Activated CD4-positive, alpha-beta T cell treated with anti-CD3 and anti-CD28 coated beads for 24 hours (primary cell): ENCODE measurements around the gene SEM1.
"Not testable (repeated sequence)": the region's sequence is repeated elsewhere in the genome, so short reads cannot be mapped to it uniquely, and the experiment has no call there.

Experiments used
- DNase-seq, 2 donors: peaks; one replicate each; pipeline ENCODE4 v3.0.0-alpha.2; 2020; ENCODE audit warnings: low read depth in 2 of 2

SEM1 gene

DNA sequence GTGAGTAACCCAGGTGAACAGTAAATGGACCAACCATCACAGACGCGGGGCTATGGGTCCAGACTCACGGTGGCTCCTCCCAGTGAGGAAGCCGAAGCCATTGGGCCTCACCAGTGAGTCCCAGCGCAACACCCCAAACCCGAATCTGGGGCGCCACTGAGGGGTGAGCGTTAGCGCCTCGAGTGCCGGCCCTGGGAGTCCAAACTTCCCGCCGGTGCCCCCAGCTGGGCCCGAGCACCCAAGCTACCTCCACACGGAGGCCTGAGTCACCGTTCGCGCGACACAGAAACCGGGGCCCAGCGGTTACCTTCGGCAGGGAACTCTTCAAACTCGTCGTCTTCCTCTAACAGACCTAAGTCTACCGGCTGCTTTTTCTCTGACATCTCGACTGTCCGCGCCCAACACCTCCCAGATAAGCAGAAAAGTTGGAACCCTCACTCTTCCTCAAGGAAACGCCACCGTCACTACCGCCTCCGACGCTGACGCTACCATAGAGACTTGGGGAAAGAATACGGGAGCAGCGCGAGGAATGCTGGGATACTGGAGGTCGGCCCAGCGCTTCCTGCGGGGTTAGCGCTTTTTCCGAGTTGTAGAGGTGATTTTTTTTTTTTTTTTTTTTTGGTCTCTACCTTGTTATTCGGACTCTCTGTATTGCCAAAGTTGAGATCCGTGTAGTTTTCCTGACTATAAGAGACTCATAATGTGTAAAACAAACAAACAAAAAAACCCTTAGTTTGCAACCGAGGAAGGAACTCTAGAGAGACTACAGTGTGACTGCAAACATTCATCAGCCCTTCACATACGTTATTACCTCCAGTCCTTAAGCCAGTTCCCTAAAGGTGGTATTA is at the start of gene SEM1:
Gene SEM1 (minus strand): TSS at position 466 of the 848 bp plus-strand sequence. CDS start 83 bp downstream, at position 383.
- peak; percentile 38 to 40 for DNase-seq

DNA sequence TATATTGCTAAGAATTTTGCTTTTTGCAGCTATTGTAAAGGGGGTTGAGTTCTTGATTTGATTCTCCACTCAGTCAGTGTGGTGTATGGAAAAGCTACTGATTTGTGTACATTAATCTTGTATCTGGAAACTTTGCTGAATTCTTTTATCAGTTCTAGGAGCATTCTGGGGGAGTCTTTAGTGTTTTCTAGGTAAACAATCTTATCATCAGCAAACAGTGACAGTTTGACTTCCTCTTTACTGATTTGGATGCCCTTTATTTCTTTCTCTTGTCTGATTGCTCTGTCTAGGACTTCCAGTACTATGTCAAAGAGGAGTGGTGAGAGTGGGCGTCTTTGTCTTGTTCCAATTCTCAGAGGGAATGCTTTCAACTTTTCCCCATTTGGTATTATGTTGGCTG is 48.2 kb upstream of the SEM1 start:
- DNase-seq: not testable (repeated sequence)

DNA sequence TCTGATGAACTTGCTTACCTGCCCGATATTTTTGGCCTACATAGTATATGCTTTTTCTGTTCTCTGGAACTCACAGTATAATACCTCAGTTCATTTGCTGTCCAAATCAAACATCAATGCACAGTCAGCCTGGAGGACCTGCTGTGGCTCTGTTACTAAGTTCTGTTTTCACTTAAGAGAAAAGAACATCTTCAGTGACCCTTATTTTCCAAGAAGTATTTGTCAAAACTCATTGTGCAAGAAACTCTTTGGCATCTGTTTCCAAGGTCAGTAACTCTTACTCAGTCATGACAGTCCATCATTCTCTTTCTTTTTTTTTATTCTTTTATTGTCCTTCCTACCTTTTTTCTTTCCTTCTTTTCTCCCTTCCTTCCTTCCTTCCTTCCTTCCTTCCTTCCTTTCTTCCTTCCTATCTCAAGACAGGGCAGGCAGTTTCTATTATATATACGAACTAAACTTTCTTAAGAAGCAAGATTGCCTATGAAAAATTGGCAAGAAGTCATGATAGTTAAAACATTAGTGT is 37.8 kb upstream of the SEM1 start:
- no peak for DNase-seq

DNA sequence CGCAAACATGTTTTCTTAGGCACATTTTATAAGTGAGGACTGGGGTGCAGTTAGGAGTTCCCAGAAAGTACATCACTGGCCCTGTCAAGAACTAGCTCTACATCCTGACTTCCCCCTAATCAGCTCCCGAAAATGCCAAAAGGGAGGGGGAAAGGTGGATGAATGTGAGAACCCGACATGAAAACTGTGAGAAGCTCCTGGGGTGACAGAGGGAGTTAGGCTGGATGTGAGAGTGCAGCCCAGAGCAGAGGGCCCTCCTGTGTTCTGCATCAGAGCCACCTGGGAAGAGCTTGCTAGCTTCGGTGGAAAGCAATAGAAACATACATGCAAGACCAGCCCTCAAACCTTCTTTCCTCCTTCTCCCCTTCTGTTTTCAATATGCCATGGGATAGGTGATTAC is 30.5 kb upstream of the SEM1 start:
- DNase-seq: no peak

DNA sequence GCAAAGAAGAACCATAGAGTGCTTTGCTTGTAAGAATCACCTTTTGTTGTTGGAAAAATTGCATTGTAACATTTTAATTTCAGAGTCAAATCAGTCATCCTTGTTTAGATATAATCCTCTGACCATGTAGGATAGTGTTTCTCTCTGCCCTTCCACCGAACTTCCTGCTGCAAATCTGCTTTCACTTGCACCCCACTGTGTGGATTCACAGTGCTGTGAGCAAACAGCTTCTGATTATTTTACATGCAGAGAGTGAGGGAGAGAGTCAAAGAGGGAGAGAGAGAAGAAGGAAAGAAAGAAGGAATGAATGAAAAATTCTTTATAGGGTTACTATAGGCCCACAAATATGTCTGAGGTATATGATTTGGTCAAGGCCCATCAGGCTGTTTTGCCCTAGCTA is 30.0 kb upstream of the SEM1 start:
- no peak for DNase-seq

DNA sequence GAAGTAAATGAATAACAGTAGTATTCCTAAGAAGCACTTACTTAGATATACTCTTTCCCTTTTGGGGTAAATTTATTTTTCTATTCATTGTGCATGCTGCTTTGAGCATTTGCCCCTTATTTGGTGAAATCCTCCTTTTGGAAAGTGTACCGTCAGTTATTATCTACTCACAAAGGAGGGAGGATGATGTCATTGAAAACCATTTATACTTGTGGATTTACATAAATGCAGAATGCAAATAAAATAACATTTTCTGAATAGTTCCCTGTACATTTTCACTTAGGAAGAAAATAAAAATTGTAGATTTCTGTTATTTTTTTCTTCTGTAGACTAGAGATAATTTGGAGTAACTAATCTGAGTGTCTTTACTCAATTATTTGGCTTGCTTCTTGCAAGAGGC is 29.5 kb upstream of the SEM1 start:
- no peak for DNase-seq

DNA sequence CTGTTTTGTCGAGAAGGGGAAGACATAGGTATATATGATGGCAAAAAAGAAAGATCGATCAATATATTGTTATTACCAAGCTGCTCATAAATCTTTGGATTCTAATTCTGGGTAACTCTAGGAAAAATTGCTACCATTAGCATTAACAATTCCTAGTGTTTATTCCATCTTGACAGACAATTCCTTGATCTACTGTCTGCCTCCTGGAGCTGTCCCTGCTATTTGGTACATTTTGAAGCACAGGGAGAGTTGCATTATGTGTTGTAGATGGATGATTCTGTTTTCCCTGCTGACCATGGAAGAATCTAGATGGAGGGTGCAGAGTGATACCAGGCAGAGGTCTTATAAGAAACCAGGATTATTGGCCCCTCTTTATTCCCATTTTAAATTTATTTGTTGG is 29.1 kb upstream of the SEM1 start:
- no peak for DNase-seq

DNA sequence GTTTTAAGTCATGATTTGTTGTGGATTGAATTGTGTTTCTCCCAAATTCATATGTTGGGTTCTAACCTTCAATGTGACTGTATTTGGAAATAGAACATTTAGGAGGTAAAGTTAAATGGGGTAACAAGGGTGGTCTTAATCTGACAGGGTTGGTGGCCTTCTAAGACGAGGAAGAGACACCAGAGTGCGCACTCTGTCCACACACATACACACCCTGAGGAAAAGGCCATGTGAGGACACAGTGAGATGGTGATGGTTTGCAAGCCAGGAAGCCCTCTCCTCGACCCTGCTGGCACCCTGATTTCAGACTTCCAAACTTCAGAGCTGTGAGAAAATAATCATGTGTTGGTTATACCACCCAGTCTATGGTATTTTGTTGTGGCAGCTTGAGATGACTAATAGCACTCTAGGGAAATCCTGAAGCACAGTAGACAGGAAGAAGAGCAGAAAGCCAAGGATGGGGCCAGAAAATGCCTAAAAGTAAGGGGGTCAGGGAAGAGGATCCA is 28.0 kb upstream of the SEM1 start:
- no peak for DNase-seq

DNA sequence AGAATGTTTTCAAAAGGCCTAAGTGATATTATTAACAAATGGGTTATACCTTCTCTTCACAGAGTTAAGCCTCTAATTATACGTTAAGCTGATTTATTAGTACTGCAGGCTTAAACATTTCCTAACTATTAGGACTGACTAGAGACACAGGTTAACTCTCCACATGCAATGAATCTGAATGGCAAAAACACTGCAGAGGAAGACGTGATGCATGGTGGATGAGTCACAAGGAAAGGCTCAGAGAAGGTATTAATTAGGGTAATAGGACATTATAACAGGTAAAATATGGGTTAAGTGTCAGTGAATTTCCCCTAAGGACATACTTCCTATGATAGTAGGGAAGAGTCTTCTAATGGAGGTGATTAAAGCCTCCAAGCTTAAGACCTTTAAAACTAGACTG is 24.7 kb upstream of the SEM1 start:
- no peak for DNase-seq

DNA sequence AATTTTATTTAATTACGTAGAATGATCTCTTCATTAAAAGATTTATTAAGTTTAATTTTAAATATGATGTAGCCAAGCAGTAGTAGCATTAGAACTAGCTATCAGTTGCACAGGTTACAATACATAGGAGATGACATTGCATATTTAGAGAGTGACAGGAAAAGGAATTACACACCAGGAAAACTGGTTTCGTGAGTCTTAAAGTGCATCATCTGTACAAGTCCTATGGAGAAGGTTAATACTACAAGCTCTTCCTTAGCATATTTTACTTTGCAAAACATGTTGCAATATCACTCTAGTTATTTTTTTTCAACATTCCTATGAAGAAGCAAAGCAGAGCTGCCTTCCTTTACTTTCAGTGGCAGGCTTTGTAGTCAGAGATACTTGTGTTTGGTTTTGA is 20.2 kb upstream of the SEM1 start:
- DNase-seq: no peak

DNA sequence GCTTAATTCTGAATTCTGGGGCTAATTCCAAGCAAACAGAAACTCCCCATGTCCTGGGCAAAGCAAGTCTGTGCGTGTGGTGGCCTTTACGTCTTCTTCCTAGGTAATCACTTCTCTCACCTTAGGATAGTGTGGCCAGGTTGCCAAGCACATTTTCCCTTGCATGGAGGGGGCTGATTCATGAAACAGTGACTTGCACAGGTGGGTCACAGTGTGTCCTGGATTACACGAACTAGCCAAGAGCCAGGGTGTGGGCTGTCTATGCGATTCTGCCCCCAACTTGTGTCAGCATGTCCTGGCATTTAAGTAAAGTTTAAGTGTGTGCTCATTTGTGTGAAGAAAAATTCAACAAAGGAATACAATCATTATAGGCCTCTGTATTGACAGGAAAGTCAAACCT is 18.5 kb upstream of the SEM1 start:
- DNase-seq: no peak

DNA sequence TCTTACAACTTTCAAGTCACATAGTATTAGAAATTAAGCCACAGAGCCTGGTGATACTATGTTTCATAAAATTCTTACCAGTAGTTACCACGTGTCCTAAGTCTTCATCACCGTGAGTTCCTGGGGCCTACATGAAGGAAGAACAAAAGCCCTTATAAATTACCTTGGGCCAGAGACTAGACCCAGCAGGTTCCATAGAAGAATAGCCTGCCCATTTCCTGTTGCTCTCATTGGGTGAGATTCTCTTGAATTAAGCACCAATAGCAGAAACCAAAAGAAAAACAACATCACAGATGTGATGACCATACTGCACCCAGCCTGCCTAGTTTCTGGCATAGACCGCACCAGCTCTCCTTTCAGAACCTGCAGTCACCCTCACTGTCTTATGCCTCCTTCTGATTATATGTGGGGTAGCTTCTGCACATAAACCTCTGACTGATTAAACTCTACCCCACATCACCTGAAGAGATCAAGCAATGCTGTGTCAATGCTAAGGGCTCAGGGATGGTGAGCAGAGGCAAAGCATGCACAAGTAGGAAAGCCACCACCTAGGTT is 18.0 kb upstream of the SEM1 start:
- no peak for DNase-seq

DNA sequence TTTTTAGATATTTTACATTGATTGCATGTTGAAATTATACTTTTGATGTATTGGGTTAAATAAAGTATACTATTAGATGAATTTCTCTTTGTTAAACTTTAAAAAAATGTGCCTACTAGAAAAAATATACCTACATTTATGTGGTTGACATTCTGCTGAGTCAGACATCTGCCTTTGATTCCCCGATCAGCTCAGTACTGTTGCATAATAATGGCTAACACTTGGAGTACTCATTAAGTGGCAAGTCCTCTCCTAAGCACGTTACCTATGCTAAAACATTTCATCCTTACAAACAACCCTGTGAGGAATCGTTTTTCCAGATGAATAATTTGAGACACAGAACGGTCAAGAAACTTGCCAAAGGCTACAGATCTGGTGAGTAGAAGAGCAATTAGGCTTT is 14.0 kb upstream of the SEM1 start:
- DNase-seq: no peak

DNA sequence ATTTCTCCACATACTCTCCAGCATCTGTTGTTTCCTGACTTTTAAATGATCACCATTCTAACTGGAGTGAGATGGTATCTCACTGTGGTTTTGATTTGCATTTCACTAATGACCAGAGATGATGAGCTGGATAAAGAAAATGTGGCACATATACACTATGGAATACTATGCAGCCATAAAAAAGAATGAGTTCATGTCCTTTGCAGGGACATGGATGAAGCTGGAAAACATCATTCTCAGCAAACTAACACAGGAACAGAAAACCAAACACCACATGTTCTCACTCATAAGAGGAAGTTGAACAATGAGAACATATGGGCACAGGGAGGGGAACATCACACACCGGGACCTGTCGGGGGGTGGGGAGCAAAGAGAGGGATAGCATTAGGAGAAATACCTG is 13.3 kb upstream of the SEM1 start:
- DNase-seq: not testable (repeated sequence)

DNA sequence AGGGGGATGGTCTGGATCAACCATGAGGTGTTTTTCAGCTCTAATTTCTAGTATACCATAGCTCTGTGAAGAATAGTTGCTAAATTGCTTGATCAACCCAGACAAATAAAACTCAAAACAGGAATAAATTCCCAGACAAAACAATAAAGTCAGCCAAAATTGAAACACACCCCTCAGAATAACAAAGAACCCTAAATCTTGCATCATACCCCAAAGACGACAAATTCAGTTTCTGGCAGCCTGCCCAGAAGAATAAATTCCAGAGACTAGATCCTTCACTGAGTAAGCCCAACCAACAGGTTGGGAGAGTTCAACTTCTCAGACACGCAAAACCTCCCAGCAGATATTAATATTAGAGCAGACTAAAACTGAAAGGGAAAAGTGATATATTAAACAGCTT is 11.2 kb upstream of the SEM1 start:
- no peak for DNase-seq

DNA sequence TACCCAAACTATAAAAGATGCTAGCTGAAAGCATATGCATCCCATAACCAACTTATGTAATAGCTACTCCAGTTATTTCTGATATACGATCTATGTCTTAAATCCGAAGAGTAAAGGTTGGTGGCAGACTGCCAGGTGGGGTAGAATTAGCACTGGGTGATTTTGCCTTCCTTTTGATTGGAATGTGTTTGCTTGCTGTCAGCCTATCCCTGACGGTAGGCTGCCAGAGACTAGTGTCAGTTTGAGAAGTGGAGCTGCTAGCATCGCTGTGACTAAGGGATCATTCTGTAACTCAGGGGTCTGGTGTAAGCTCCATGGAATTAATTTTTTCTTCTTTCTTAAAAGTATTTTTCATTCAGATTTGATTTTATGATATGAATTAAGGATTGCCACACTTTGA is 9.5 kb upstream of the SEM1 start:
- DNase-seq: no peak

DNA sequence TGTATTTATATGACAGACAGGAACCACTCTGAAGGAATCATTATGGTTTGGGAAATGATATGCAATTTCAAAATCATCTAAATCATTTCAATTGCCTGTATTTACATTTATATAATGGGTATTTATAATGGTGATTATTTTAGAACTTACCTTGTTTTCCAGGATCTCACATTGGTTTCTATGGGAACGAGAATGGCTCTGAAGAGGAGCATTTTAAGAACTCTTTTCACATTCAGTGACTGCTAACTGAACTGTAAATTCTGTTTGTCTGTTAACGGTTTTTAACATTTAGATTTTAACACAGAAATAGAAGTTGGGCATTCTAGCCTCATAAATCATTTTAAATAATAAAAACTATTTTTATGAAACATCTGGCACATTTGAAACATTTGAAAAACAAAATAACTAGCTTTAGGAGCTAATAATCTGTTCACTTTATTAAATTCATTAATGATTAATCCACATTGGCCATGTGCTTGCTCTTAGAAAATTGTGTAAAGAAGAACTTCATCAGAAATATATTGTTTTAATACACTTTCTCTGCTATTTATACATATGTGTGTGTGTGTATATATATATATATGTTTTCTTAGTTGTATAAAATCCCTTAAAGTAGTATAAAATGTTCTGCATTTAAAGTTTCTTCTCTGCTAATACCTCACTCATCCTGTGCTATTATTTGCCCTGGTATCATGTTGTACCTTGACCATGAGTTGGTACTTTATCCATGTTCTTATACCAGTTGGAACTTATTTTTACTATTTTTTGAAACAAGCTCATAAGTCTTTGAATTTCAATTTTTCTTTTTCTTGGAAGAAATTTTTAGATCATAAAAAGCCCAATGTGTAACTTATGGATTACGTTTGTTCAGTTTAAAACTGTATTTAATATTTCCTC is 8.7 kb upstream of the SEM1 start:
- DNase-seq: no peak

DNA sequence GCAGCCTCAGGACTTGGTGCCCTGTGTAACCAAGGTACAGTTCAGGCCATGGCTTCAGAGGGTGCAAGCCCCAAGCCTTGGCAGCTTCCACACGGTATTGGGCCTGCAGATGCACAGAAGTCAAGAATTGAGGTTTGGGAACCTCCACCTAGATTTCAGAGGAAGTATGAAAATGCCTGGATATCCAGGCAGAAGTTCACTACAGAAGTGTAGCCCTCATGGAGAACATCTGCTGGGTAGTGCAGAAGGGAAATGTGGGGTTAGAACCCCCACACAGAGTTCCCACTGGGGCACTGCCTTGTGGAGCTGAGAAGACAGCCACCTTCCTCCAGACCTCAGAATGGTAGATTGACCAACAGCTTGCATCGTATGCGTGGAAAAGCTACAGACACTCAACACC is 3.4 kb upstream of the SEM1 start:
- DNase-seq: no peak

DNA sequence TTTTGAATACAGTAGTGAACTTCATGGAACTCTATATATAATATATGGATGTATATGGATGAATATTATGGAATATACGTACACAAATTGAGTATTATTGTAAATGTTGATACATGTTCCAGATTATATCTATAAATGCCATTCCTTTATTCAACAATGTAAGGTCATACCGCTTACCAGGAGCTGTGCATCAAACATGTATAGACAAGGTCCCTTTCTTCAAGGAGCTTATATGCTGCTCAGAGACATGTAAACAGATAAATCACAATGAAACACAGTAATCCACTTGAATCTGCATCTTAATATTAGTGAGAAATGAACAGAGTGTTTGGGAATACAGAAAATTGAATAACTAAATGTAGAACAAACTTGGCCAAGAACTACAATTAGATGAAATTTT is 898 bp upstream of the SEM1 start:
- DNase-seq: no peak

DNA sequence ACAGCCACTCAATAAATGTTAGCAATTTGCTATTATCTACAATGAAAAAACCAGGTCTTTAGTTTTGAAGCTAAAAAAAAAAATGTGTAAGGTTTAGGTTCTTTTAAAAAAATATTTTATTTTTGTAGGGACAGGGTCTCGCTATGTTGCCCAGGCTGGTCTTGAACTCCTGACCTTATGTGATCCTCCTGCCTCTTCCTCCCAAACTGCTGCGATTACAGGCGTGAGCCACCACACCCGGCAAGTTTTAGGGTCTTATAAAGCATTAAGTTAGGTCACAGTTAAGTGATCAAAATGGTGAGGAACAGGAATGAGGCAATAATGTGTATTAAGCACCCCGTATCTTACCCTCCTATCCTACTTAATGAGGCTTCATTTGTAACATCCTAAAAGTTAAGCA is 774 bp downstream of the SEM1 start:
- no peak for DNase-seq

DNA sequence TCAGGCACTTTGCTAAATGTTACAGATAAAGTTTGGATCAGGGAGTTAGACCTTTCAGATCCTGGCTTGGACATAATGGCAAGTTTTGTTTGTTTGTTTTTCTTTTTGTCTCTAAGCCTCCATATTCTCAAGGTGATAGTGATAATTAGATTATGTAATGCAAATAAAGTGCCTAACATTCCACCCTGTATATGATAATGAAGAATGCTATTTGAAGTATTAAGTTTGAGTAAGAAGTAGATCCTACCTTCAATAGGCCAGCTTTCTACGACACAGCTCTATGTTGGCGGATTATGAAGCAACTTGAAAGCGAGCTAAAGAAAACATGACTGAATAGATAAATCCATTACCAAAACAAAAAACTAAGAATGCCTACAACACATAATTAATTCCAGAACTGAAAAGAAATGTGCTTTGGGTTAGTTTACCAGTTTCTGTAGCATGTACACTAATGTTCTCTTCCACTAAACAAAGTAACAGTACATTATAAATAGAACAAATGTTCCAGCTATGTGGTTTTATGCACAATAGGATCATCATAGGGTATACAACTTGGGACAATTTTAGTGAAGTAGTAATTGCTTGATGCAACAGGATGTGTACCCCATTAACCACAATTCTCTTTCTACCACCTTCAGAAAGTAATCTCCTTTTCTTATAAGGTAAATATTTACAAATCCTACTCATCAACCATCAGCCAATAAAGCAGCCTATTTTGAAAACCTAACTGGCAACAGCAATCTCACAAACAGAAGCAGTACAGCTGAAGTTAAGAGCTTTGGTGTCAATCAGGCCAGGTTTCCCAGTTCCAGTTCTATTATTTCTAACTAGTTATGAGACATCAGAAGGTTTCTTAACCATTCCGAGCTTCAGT is 1.5 kb downstream of the SEM1 start:
- DNase-seq: no peak
